ENCODE data around the gene USP20.

Gene USP20

DNA sequence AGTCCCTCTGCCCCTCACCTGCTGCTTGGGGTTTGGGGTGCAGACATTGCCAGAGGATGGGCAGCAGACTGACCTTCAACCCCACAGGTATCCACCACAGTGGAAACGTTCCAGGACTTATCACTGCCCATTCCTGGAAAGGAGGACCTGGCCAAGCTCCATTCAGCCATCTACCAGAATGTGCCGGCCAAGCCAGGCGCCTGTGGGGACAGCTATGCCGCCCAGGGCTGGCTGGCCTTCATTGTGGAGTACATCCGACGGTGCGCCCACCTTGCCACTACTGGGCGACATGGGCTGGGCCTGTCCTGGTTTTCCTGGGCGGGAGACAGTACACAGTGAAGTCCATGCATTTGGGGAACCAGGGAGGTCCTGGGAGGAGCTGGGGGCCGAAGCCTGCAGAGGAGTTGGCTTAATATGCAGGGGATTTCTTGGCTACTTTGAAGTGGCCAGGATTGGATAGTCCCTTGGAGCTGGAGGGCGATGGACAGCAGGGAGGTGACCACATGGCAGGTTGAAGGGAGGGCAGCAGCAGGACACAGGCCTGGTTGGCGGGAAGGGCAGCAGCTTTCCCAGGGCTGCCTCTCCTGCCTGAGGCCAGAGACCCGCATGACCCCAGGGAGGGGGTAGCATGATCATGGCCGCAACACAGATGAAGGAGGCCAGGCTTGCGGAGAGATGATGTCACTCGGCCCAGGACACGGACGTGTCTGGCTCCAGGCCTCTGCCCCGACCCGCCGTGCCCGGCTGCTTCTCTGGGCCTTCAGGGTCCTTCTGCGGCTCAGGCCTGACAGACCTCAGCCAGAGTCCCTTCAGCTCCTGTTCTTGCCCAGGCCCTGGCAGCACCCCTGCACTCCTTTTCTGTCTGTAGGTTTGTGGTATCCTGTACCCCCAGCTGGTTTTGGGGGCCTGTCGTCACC lies 34.6 kb downstream of the USP20 start:
- in situ Hi-C loops (cut with MboI; ENCODE audit: low sequenced_read_pairs): loop anchor here (25.0 kb wide), 1 partner anchor 367 kb away; no protein-coding TSS in a partner anchor

DNA sequence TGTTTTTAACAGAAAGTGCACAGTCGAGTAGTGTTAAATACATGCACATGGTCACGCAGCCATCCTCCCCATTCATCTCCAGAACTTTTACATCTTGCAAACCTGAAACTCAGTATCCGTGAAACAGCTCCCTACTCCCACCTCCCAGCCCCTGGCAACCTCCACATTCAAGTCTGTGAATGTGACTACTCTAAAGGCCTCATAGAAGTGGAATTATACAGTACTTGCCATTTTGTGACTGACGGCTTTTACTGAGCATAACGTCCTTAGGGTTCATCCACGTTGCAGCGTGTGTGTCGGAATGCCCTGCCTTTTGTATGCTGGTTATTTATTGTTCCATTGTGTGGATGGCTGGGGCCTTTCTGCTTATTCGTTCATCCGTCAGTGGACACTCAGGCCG lies 35.8 kb downstream of the USP20 start:
- in situ Hi-C loops (cut with MboI; ENCODE audit: low sequenced_read_pairs): loop anchor here (25.0 kb wide), 1 partner anchor 366 kb away; no protein-coding TSS in a partner anchor

DNA sequence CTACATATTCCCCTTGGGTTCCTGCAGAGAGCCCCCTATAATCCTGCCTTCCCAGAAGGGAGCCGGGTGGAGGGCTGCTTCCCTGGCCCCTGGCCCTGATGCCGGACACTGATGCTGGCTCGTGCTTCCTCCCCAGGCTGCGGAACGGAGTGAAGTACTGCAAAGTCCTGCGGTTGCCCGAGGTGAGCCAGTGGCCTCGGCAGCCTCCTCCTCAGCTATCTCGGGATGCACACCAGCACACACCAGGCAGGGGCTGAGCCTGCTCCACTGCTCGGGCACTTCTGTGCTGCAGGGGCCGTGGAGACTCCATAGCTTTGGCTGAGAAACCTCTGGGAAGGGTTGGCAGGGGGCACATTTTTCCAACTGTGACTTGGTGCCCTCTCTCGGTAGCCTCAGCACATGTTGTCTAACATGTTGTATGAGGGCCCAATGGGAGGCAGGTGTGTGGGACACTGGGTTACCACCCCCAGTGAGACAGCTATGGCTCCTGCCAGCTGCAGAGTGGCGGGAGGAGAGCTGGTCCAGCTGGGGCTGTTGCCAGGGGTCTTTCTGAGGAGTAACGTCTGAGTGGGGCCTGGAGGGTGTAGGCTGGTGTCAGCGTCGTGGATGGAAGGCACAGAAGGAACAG lies 38.4 kb downstream of the USP20 start:
- in situ Hi-C loops (cut with MboI; ENCODE audit: low sequenced_read_pairs): loop anchor here (25.0 kb wide), 1 partner anchor 364 kb away; no protein-coding TSS in a partner anchor

DNA sequence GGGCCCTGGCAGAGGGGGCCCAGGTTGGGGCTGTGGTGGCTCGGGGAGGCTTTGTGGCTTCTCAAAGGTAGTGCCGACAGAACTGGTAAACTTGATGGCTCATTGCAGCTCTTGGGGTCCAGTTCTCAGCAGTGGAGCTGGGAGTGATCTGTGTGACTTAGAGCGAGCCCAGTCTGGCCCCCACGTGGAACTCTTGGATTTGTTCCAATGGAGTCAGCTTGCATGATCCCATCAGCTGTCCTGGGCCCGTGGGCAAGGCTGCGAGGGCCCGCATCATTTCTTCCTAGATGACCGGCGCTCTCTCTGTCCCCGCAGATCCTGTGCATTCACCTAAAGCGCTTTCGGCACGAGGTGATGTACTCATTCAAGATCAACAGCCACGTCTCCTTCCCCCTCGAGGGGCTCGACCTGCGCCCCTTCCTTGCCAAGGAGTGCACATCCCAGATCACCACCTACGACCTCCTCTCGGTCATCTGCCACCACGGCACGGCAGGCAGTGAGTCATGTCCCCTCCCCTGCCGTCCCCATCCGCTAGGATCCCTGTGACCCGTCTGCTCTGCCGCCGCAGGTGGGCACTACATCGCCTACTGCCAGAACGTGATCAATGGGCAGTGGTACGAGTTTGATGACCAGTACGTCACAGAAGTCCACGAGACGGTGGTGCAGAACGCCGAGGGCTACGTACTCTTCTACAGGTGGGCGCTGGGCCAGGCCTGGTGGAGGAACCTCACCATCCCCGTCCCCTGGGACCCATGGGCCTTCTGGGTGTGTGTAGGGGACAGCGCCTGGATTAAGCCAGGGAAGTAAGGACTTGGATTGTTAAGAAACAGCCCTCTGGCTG lies 39.2 kb downstream of the USP20 start:
- in situ Hi-C loops (cut with MboI; ENCODE audit: low sequenced_read_pairs): loop anchor here (25.0 kb wide), 1 partner anchor 363 kb away; no protein-coding TSS in a partner anchor

DNA sequence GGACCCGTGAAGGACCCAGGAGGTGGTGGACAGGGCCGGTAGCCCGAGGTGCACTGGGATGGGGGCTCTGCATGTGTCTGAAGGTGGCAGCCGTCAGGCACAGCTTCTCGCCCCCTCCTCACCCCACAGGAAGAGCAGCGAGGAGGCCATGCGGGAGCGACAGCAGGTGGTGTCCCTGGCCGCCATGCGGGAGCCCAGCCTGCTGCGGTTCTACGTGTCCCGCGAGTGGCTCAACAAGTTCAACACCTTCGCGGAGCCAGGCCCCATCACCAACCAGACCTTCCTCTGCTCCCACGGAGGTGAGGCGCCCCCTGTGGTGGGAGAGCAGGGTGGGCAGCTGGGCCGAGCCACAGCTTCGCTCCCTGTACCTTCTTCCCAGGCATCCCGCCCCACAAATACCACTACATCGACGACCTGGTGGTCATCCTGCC lies 39.9 kb downstream of the USP20 start:
- in situ Hi-C loops (cut with MboI; ENCODE audit: low sequenced_read_pairs): no loop called here

DNA sequence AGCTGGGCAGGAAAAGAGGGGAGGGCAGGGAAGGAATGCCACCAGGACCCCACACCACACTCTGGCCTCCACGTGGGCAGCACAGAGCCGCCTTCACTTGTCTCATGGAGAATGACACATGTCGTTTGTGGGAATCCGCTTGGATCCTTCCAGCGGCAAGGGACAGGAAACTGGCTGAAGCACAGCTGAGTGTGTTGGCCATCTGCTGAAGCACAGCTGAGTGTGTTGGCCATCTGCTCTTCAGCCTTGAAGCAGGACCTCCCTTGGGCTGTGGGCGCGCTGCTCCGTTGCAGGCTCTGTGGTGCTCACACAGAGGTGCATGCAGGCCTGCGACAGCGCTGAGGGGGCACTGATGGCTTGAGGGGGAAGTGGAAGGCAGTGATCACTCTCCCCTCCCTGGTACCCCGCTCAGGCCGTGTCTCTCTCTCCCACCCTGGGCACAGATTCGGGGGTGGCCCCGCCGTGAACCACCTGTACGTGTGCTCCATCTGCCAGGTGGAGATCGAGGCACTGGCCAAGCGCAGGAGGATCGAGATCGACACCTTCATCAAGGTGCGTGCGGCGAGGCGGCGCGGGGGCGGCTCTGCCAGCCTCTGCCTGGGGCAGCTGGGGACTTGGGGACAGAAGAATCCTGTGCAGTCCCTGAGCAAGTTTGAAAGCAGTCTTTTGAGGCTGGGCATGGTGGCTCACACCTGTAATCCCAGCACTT lies 40.6 kb downstream of the USP20 start:
- in situ Hi-C loops (cut with MboI; ENCODE audit: low sequenced_read_pairs): no loop called here

DNA sequence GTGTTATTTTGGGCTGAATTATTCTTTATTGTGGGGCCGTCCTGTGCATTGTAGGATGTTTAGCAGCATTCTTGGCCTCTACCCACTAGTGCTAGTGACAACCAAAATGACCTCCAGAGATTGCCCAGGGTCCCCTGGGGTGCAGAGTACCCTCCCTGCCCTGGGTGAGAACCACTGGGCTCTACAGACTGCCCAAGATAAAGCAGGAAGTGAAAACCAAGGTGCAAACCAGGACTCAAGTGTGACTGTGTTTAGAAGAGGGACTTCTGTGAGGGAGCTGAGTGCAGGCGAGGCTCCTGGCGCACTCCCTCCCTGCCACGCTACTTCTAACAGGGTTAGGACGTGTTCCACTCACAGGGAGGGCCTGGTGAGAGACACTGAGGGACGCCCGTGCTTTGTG lies 41.6 kb downstream of the USP20 start:
- in situ Hi-C loops (cut with MboI; ENCODE audit: low sequenced_read_pairs): no loop called here

DNA sequence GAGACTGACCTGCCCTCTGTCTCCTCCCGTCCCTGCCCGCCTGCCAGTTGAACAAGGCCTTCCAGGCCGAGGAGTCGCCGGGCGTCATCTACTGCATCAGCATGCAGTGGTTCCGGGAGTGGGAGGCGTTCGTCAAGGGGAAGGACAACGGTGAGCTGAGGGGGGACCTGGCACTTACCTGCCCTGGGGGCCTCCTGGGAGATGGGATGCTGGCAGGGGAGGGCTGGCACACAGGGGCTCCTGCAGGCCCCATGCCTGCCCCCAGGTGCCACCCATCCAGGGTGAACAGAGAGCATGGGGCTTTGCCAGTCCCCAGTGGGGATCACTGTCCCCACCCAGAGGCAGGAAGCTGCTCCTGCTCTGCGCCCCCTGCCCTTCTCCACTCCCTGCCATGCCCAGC lies 43.0 kb downstream of the USP20 start:
- in situ Hi-C loops (cut with MboI; ENCODE audit: low sequenced_read_pairs): no loop called here

DNA sequence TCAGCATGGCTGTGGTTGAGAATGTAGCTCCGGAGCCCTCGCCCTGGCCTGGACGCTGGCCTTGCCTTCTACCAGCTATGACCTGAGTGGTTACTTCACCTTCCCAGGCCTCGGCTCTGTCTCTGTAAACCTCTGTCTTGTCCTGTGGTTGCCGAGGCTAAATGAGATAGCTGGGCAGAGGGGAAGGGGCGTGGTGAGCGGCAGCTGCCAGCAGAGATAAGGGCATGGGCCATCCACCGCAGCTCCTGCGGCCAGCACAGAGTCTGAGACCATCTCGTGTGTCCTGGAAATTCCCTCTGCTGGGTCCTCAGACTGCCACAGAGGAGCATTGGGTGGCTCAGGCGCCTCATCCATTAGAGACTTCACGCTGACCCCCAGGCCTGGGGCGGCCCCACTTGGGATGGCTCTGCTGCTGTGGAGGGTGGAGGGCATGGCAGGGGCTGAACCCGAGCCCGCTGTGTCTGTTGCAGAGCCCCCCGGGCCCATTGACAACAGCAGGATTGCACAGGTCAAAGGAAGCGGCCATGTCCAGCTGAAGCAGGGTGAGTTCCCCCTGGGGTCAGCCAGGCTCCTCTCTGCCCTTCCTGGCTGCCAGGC lies 43.9 kb downstream of the USP20 start:
- in situ Hi-C loops (cut with MboI; ENCODE audit: low sequenced_read_pairs): no loop called here

DNA sequence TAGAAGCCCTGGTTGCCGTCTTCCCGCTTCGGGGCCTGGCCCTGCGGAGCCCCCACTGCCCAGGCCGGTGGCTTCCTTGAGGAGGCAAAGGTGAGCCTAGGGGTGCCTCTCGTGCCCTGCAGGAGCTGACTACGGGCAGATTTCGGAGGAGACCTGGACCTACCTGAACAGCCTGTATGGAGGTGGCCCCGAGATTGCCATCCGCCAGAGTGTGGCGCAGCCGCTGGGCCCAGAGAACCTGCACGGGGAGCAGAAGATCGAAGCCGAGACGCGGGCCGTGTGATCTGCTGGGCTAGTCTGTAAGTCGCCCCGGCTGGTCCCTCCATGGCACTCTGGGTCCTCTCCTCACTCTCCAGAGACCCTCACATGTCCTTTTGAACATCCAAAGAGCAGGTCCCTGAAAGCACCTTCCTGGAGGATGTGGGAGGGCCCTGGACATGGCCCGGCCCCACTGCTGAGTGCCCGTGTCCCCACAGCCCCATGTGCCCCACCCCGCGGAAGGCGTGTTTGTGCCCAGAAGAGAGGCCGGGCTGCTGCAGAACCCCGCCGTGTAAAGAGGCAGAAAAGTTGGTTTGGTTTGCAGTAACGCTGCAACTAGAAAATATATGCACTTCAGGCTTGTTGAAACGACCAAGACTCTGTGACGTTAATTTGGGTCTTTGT lies 44.9 kb downstream of the USP20 start:
- in situ Hi-C loops (cut with MboI; ENCODE audit: low sequenced_read_pairs): no loop called here

DNA sequence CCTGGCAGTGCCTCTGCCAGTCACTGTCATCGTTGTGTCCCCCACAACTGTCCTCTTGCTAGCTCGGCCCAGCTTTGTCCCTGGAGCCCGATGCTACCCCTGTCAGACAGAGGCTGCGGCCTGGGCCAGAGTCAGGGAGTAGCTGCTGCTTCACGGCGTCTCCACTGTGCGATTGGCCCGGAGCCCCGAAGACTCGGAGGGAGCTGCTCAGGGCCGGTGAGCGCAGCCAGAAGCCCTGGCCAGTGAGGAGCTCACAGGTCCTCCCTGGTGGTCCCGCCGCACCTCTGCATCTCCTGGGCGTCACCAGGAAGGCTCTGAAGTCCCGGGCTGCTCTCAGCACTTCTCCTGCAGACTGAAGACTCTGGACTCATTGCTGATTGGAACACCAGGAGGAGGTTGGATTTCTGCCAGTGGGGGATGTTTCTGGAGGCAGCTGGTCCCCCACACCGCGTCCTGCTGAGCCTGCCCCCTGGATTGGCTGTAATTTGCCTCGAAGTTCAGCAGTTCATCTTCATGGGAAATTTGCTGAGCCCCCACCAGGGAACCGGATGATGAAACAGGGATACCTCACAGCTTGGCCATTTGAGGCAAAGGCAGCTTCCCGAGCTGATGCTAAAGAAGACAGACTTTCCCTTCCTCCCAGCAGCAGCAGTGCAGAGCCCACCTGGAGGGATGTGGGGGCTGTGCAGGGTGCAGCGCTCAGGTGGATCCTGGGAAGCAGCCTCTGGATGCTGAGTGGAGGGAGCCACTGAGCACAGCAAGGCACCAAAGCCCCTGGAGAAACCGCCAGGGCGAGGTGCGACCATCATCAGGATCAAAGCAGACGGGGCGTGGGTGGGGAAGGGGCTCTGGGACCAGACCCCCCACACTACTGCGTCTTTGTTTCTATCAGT lies 45.6 kb downstream of the USP20 start:
- in situ Hi-C loops (cut with MboI; ENCODE audit: low sequenced_read_pairs): no loop called here

DNA sequence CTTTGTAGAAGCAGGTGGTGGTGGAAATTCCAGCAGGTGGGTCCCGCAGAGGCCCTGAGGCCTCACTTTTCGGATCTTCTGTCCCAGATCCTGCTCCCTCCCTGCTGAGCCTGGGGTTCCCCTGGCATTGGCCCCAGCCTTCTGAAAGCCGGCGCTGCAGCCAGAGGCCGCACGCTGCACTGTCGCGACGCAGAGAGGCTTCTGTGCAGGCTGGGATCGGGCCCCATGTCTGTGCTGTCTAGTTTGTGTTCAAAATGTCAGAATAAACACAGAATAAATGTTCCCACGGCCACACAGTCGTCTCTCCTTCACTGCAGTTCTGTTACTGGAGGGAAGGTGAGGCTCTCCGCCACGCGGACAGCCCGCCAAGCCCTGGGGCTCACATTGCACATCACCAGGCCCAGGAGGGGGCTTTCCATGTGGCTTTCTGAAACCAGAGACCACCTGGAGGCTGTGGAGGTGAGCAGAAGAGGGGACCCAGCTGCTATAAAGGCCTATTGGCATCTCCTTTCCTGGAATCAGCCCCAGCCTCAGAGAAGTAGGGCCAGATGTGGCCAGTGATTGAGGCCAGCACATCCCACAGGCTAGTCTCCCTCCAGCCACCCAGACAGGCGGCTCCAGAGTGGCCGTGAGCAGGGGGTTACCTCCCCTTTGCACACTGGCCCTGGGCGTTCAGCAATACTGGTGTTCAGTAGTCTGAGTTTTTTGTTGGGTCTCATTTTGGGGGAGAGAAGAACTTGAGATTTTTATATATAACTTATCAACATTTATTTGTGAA lies 46.5 kb downstream of the USP20 start:
- in situ Hi-C loops (cut with MboI; ENCODE audit: low sequenced_read_pairs): no loop called here

DNA sequence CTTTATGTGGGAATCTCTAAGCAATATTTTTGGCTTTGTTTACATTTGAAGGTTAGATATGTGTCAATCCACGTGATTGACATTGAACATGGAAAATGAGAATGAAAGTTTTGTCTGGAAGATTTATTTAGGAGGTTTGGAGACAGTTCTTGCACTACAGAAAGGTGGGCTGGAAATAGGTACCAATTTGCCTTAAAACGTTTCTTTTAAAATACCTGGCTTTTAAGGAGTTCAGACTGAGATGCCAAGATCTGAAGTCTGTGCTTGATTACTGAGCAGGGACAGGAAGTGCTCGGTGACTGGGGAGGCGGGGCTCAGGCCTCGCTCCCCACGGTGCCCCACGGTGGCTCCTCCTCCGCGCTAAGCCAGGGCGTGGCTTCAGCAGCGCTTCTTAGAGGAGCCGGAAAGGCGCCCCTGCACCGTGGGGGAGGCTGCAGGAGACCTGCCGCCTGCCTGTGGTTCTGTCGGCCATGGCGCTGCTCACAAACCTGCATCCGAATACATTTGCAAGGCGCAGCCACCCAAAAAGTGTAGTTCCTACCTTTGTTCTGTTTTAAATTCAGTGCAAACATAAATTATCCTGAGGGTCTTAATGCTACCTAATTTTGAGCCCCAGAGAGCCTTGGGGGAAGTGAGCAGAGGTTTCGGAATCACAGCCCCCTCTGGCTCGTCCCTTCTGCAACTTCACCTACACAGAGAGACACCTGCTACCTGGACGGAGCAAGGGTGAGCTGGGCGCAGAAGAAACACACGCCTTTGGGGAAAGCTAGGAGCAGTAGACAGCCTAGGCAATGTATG lies 49.2 kb downstream of the USP20 start:
- in situ Hi-C loops (cut with MboI; ENCODE audit: low sequenced_read_pairs): no loop called here

DNA sequence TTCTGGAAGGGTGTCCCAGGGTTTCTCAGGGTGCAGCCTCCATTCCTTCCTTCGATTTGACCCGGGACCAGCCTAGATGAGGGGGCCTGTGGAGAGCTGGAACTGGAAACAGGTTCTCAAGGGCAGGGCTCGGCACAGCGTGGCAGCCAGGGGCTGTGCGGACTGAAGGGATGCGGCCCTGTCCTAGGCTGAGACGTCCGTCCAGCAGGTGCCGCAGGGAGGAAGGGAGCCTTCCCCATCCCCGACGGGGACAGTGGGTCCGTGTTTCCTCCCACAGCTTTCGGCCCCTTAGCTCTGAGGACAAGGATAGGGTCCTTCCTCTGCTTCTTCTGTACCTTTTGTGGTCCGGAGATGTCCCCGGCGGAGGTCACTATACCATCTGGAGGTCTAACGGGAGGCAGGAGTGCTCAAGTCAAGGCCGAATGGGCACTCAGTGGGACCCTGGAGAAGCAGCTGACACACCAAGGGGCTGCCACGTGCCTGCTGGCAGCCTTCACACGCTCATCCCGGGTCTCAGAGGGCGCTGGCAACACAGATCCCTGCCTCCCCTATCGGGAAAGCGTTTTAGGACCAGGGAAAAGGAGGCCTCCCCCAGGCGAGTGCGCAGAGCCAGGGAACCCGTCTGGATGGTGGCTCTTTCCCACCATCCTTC lies 49.9 kb downstream of the USP20 start:
- in situ Hi-C loops (cut with MboI; ENCODE audit: low sequenced_read_pairs): no loop called here

DNA sequence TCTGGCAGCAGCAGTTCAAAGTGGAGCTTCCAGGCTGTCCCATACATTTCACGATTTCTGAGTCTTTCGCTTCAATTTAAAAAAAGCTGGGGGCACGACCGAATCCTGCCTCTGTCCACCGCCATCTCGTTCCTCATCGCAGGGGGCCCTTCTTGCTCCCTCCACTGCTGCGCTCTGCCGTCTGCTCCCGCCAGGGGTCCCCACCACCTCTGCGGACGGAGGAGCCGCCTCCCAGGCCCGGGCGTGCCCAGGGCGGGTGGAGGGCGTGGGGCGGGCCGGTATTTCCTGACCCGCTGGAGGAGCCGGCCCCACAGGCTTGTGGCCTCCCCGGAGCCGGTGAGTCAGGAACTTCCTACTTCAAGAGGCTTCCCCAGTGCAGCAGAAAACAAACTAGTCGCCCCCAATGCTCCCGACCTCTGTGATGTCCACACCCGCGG lies 50.4 kb downstream of the USP20 start:
- in situ Hi-C loops (cut with MboI; ENCODE audit: low sequenced_read_pairs): no loop called here
